Panc1 (cell line): ENCODE results near the gene RNASE9.

Experiments used
- POLR2AphosphoS5 ChIP-seq: IDR thresholded peaks from 2 replicates; pipeline ENCODE4 v1.6.1; 2012; ENCODE audit warnings: mild to moderate bottlenecking, low read depth, low read length, moderate library complexity
- SIN3A ChIP-seq: IDR thresholded peaks from 2 replicates; pipeline ENCODE4 v1.6.1; 2012; ENCODE audit warnings: low read depth, mild to moderate bottlenecking, low read length, moderate library complexity, borderline replicate concordance; ENCODE audit not compliant: insufficient read depth
- TCF7L2 ChIP-seq: IDR thresholded peaks from 2 replicates; pipeline ENCODE4 v1.6.1; 2011; ENCODE audit warnings: mild to moderate bottlenecking, low read depth, low read length, inconsistent platforms
- TF ChIP-seq, protein P1 (sequence below): fragments of 450-650 bp; IDR thresholded peaks from 2 replicates; pipeline ENCODE4 v1.5.1; 2017; ENCODE audit warnings: mild to moderate bottlenecking
- TF ChIP-seq, protein P2 (sequence below), 2 experiments: IDR thresholded peaks; 2 replicates each; pipeline ENCODE4 v1.6.1; 2011 to 2012; ENCODE audit warnings: low read depth in 2 of 2, control low read depth in 1 of 2, low read length in 1 of 2, mild to moderate bottlenecking in 1 of 2, moderate library complexity in 1 of 2; ENCODE audit not compliant: insufficient read depth in 1 of 2

DNA sequence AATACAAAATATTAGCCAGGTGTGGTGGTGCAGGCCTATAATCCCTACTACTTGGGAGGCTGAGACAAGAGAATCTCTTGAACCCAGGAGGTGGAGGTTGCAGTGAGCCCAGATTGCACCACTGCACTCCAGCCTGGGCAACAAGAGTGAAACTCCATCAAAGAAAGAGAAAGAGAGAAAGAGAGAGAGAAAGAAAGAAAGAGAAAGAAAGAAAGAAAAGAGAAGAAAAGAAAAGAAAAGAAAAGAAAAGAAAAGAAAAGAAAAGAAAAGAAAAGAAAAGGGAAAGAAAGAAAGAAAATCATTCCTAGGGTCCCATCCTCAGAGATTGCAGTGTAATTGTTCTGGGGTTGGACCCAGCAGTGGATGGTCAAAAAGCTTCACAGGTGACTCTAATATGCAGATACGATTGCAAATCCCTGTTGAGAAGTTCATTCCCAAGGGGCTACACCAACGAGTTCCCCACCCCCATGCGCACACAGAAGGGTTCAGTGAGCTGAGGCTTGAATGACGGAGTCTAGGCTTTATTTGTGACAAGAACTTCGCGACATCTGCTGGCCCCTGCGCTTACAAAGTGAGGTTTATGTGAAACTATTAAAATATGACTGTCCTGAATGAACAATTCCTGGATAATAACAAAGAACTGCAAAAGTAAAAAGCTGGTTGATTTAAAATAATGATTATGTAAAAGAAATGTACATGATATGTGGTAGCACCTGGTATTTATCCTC lies 47.7 kb upstream of the RNASE9 start:
- TF ChIP-seq, protein P1, sequence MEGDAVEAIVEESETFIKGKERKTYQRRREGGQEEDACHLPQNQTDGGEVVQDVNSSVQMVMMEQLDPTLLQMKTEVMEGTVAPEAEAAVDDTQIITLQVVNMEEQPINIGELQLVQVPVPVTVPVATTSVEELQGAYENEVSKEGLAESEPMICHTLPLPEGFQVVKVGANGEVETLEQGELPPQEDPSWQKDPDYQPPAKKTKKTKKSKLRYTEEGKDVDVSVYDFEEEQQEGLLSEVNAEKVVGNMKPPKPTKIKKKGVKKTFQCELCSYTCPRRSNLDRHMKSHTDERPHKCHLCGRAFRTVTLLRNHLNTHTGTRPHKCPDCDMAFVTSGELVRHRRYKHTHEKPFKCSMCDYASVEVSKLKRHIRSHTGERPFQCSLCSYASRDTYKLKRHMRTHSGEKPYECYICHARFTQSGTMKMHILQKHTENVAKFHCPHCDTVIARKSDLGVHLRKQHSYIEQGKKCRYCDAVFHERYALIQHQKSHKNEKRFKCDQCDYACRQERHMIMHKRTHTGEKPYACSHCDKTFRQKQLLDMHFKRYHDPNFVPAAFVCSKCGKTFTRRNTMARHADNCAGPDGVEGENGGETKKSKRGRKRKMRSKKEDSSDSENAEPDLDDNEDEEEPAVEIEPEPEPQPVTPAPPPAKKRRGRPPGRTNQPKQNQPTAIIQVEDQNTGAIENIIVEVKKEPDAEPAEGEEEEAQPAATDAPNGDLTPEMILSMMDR: no peak
- TF ChIP-seq, protein P2, sequence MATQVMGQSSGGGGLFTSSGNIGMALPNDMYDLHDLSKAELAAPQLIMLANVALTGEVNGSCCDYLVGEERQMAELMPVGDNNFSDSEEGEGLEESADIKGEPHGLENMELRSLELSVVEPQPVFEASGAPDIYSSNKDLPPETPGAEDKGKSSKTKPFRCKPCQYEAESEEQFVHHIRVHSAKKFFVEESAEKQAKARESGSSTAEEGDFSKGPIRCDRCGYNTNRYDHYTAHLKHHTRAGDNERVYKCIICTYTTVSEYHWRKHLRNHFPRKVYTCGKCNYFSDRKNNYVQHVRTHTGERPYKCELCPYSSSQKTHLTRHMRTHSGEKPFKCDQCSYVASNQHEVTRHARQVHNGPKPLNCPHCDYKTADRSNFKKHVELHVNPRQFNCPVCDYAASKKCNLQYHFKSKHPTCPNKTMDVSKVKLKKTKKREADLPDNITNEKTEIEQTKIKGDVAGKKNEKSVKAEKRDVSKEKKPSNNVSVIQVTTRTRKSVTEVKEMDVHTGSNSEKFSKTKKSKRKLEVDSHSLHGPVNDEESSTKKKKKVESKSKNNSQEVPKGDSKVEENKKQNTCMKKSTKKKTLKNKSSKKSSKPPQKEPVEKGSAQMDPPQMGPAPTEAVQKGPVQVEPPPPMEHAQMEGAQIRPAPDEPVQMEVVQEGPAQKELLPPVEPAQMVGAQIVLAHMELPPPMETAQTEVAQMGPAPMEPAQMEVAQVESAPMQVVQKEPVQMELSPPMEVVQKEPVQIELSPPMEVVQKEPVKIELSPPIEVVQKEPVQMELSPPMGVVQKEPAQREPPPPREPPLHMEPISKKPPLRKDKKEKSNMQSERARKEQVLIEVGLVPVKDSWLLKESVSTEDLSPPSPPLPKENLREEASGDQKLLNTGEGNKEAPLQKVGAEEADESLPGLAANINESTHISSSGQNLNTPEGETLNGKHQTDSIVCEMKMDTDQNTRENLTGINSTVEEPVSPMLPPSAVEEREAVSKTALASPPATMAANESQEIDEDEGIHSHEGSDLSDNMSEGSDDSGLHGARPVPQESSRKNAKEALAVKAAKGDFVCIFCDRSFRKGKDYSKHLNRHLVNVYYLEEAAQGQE (IDR thresholded peaks at IDR 0.05; ENCODE audit: insufficient read depth in 1 of 2, low read depth in 2 of 2, low read length in 1 of 2): no peak
- TF ChIP-seq TCF7L2 (no peak), POLR2AphosphoS5 (no peak), SIN3A (no peak)
